B cell (primary cell): ENCODE data around the gene VTI1A. TPM values are rescaled to one million over a fixed set of nuclear protein-coding genes. Genes with fewer than 3 reads are reported as not detected.

Source experiments
- ATAC-seq: fragments of 200-7000 bp; cut with Tn5 transposase; one replicate; pipeline ENCODE4 v1.10.0; 2021; ENCODE audit warnings: low read depth, mild to moderate bottlenecking, moderate number of reproducible peaks, moderate library complexity
- CTCF ChIA-PET: fragments of 350-600 bp; sonication (Branson Sonifier 250); formaldehyde crosslinking; loops from one replicate; lab custom pipeline; 2021; ENCODE audit warnings: antibody characterized with exemption, inconsistent platforms; lab: Charles Lee
- POLR2A ChIA-PET: fragments of 350-600 bp; sonication (Branson Sonifier 250); formaldehyde crosslinking; loops from one replicate; lab custom pipeline; 2021; ENCODE audit warnings: antibody characterized with exemption; lab: Charles Lee
- DNase-seq: peaks from one replicate; pipeline ENCODE4 v3.0.0; 2013
- H2AFZ ChIP-seq: 2 replicates; pipeline ENCODE4 v1.6.1; 2012; ENCODE audit warnings: mild to moderate bottlenecking, low read depth, low read length; ENCODE audit not compliant: insufficient read depth, poor library complexity, severe bottlenecking
- H3K27ac ChIP-seq, 2 donors: 1 replicate in 1 of 2; 2 replicates in 1 of 2; pipeline ENCODE4 v1.5.1; 2012 to 2013; ENCODE audit warnings: low read length in 2 of 2, mild to moderate bottlenecking in 2 of 2, moderate library complexity in 1 of 2
- H3K27me3 ChIP-seq, 4 experiments: fragments of 200-600 bp in 1 of 4; sonication (generic) in 1 of 4; replicated peaks in 1 of 4; 1 replicate in 2 of 4; 2 replicates in 2 of 4; pipeline versions ENCODE4 v1.6.1 to v1.7.0; 2013 to 2016; ENCODE audit warnings: low read length in 3 of 4, mild to moderate bottlenecking in 2 of 4, mixed read lengths in 1 of 4, moderate library complexity in 1 of 4; ENCODE audit not compliant: insufficient read depth in 4 of 4, control insufficient read depth in 3 of 4; ENCODE audit errors: control extremely low read depth in 1 of 4
- H3K36me3 ChIP-seq, 2 experiments: replicated peaks in 1 of 2; 1 replicate in 1 of 2; 2 replicates in 1 of 2; pipeline versions ENCODE4 v1.6.1 to v1.7.1; 2013; ENCODE audit warnings: low read length in 1 of 2; ENCODE audit not compliant: insufficient read depth in 2 of 2, control insufficient read depth in 1 of 2; ENCODE audit errors: control extremely low read depth in 1 of 2, extremely low read depth in 1 of 2
- H3K4me1 ChIP-seq, 2 donors: fragments of 200-600 bp in 1 of 2; sonication (generic) in 1 of 2; 1 replicate in 1 of 2; 2 replicates in 1 of 2; pipeline versions ENCODE4 v1.5.1 to v1.6.1; 2013 to 2017; ENCODE audit warnings: low read length in 2 of 2; ENCODE audit not compliant: control insufficient read depth in 2 of 2, insufficient read depth in 2 of 2
- H3K4me2 ChIP-seq: replicated peaks from 2 replicates; pipeline ENCODE3; 2012; ENCODE audit warnings: mild to moderate bottlenecking, low read depth, low read length; ENCODE audit not compliant: poor library complexity, severe bottlenecking
- H3K4me3 ChIP-seq, 5 experiments: fragments of 200-600 bp in 1 of 5; sonication (generic) in 1 of 5; 1 replicate in 3 of 5; 2 replicates in 2 of 5; pipeline versions ENCODE4 v1.5.1 to v1.7.0; 2011 to 2016; ENCODE audit warnings: low read length in 4 of 5, mild to moderate bottlenecking in 4 of 5, low read depth in 2 of 5, control low read depth in 1 of 5, moderate library complexity in 1 of 5; ENCODE audit not compliant: insufficient read depth in 1 of 5; ENCODE audit errors: control extremely low read depth in 1 of 5, extremely low read depth in 1 of 5
- H3K79me2 ChIP-seq: fragments of 200-600 bp; sonication (generic); one replicate; pipeline ENCODE4 v1.6.0; 2016; ENCODE audit warnings: low read length; ENCODE audit not compliant: control insufficient read depth, insufficient read depth
- H3K9ac ChIP-seq: fragments of 200-600 bp; sonication (generic); 2 replicates; pipeline ENCODE4 v1.6.1; 2017; ENCODE audit warnings: mild to moderate bottlenecking, low read length, moderate library complexity
- H3K9me3 ChIP-seq, 3 donors: one replicate each; pipeline versions ENCODE4 v1.6.1 to v1.7.1; 2013; ENCODE audit warnings: low read length in 2 of 3; ENCODE audit not compliant: control insufficient read depth in 2 of 3, insufficient read depth in 1 of 3; ENCODE audit errors: control extremely low read depth in 1 of 3
- H4K20me1 ChIP-seq: 2 replicates; pipeline ENCODE4 v1.6.0; 2012; ENCODE audit warnings: mild to moderate bottlenecking, low read length; ENCODE audit not compliant: insufficient read depth, control insufficient read depth, poor library complexity, severe bottlenecking
- H3K27ac Mint-ChIP-seq: one replicate; pipeline ENCODE4 v1.8.0; 2021; ENCODE audit warnings: mixed read lengths
- H3K27me3 Mint-ChIP-seq: one replicate; pipeline ENCODE4 v1.8.0; 2021; ENCODE audit warnings: mixed read lengths
- H3K4me1 Mint-ChIP-seq: one replicate; pipeline ENCODE4 v1.8.0; 2021; ENCODE audit warnings: mixed read lengths
- H3K4me3 Mint-ChIP-seq: one replicate; pipeline ENCODE4 v1.8.0; 2021; ENCODE audit warnings: mixed read lengths
- H3K9me3 Mint-ChIP-seq: one replicate; pipeline ENCODE4 v1.8.0; 2022; ENCODE audit warnings: mixed read lengths; ENCODE audit not compliant: insufficient read depth
- EZH2 ChIP-seq: IDR thresholded peaks from 2 replicates; pipeline ENCODE4 v1.6.1; 2012; ENCODE audit warnings: borderline replicate concordance, low read depth, mild to moderate bottlenecking, moderate library complexity, low read length; ENCODE audit not compliant: insufficient read depth, poor library complexity, severe bottlenecking
- WGBS: methylation state at CpG from one replicate; pipeline ENCODE4 v1.1.5; 2013; ENCODE audit warnings: missing lambda C conversion rate; ENCODE audit not compliant: insufficient coverage; 5-methylcytosine and 5-hydroxymethylcytosine counted together
- intact Hi-C: fragments of 100-400 bp; cut with micrococcal nuclease; formaldehyde crosslinking; loops from one replicate; pipeline ENCODE4 v1.10.0; 2022
- polyA plus RNA-seq: library from polyadenylated mRNA; depleted of rRNA; stranded (reverse); fragments of >200 nt; gene quantifications from 2 replicates; pipeline ENCODE4 v1.2.3, GENCODE V29; 2012
- total RNA-seq, 2 donors: library from RNA; stranded (reverse); fragments of 120-200 nt in 1 of 2; gene quantifications; 1 replicate in 1 of 2; 2 replicates in 1 of 2; pipeline versions ENCODE4 v1.2.3 to v1.2.4, GENCODE V29; 2013 to 2022
- TF ChIP-seq, protein P1 (sequence below): fragments of 200-600 bp; IDR thresholded peaks from one replicate; pipeline ENCODE4 v1.8.0; 2022; ENCODE audit warnings: antibody characterized with exemption, mild to moderate bottlenecking

Gene VTI1A
- total and polyA plus RNA-seq, 2 donors (not counting 1 experiment from before 2014, with no cell fraction given) = 20.0 to 84.1 TPM

DNA sequence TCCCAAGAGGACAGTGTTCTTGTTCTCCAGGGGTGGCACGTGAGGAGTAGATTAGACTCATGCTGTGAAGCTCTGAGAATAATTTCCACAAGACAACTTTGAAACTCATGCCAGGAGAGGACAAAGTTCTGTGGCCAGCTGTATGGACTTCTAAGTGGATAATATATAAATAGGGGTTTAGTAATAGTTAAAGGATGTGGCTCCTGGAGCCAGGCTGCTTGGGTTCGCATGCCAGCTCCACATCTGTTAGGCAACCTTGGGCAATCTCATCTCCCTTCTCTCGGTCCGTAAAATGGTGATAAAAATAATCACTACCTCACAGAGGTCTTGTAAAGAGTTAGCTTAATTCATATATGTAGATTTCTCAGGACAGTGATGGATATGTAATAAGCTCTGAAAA lies 37.3 kb upstream of the VTI1A start:
- H3K27me3 ChIP-seq = no peaks in the 10 kb centered on the region
- no peaks in the 10 kb centered on the region for H3K79me2 ChIP-seq
- Mint-ChIP-seq H3K4me3 (no peak overlapping the region), H3K27me3 (no peaks in the 10 kb centered on the region), H3K9me3 (peaks cover 6% of the 10 kb centered on the region), H3K27ac (no peak overlapping the region), H3K4me1 (peaks cover 4% of the 10 kb centered on the region)
- no peak overlapping the region for H3K27ac ChIP-seq
- peaks cover 8 to 84% of the 10 kb centered on the region in 2 experiments for H3K36me3 ChIP-seq
- no peak overlapping the region for H2AFZ ChIP-seq
- no peak overlapping the region for H3K4me3 ChIP-seq
- CTCF ChIA-PET = interaction anchor here (1.3 kb wide), 1 partner anchor 9 kb away, joined by 3 read pairs; no protein-coding TSS in a partner anchor
- intact Hi-C loops = no loop called here
- no peak overlapping the region for H3K9ac ChIP-seq
- ATAC-seq = no peak
- POLR2A ChIA-PET = no interaction called here
- TF ChIP-seq EZH2 = no peak
- TF ChIP-seq, protein P1, sequence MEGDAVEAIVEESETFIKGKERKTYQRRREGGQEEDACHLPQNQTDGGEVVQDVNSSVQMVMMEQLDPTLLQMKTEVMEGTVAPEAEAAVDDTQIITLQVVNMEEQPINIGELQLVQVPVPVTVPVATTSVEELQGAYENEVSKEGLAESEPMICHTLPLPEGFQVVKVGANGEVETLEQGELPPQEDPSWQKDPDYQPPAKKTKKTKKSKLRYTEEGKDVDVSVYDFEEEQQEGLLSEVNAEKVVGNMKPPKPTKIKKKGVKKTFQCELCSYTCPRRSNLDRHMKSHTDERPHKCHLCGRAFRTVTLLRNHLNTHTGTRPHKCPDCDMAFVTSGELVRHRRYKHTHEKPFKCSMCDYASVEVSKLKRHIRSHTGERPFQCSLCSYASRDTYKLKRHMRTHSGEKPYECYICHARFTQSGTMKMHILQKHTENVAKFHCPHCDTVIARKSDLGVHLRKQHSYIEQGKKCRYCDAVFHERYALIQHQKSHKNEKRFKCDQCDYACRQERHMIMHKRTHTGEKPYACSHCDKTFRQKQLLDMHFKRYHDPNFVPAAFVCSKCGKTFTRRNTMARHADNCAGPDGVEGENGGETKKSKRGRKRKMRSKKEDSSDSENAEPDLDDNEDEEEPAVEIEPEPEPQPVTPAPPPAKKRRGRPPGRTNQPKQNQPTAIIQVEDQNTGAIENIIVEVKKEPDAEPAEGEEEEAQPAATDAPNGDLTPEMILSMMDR = no peak
- DNase-seq = no peak
- no peaks in the 10 kb centered on the region for H4K20me1 ChIP-seq
- H3K4me1 ChIP-seq = no peaks in the 10 kb centered on the region
- WGBS = no CpG with 5 or more reads among the region's 4 CpGs
- H3K4me2 ChIP-seq = no peak overlapping the region
- H3K9me3 ChIP-seq = no peaks in the 10 kb centered on the region

DNA sequence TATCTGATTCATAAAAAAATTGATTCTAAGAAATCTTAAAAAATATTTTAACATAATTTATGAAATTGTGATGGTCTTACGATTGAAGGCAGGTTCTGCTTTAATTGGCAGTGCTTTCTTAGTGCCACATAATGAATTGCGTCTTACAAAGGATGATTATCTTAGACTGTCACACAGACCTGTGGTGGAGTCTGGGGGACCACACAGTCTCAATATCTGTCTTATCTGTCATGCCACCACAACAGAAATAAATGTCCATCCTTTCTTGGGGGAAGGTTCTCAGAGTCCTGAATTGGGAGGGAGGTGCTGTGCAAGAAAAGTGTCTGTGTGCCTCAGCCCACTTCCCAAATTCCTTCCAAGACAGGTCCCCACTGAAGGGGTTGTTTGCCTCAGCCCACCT lies 34.3 kb upstream of the VTI1A start:
- no peaks in the 10 kb centered on the region for H4K20me1 ChIP-seq
- no peaks in the 10 kb centered on the region for H3K4me1 Mint-ChIP-seq
- intact Hi-C loops = no loop called here
- no peaks in the 10 kb centered on the region for H3K79me2 ChIP-seq
- no peak overlapping the region for H3K27ac ChIP-seq
- peaks cover 12 to 78% of the 10 kb centered on the region in 2 experiments for H3K36me3 ChIP-seq
- DNase-seq (no peak), ATAC-seq (no peak)
- no peaks in the 10 kb centered on the region for H3K9me3 Mint-ChIP-seq
- H2AFZ ChIP-seq = no peak overlapping the region
- no peaks in the 10 kb centered on the region for H3K27me3 Mint-ChIP-seq
- H3K4me2 ChIP-seq = no peak overlapping the region
- no peak overlapping the region for H3K27ac Mint-ChIP-seq
- H3K9ac ChIP-seq = no peak overlapping the region
- no peak overlapping the region for H3K4me3 ChIP-seq
- WGBS = no CpG with 5 or more reads among the region's 2 CpGs
- H3K9me3 ChIP-seq = no peaks in the 10 kb centered on the region
- CTCF ChIA-PET = interaction anchor here (1.9 kb wide), 1 partner anchor 22 kb away, joined by 8 read pairs; no protein-coding TSS in a partner anchor
- TF ChIP-seq EZH2 = no peak
- no peak overlapping the region for H3K4me3 Mint-ChIP-seq
- POLR2A ChIA-PET = no interaction called here
- no peaks in the 10 kb centered on the region for H3K4me1 ChIP-seq
- no peaks in the 10 kb centered on the region for H3K27me3 ChIP-seq
